Activated B cell treated with CpG ODN at 0.5 μM for 24 hours (primary cell): ENCODE data around the gene GRIA4. TPM values are rescaled to one million over a fixed set of nuclear protein-coding genes. Genes with fewer than 3 reads are reported as not detected.

Experiments used
- ATAC-seq: fragments of 200-7000 bp; cut with Tn5 transposase; one replicate; pipeline ENCODE4 v1.10.0; 2021; ENCODE audit warnings: low read depth, mild to moderate bottlenecking, moderate library complexity
- CTCF ChIA-PET: fragments of 350-600 bp; sonication (Branson Sonifier 250); formaldehyde crosslinking; loops from one replicate; lab custom pipeline; 2021; ENCODE audit warnings: antibody characterized with exemption; lab: Charles Lee
- POLR2A ChIA-PET: fragments of 350-600 bp; sonication (Branson Sonifier 250); formaldehyde crosslinking; loops from one replicate; lab custom pipeline; 2021; ENCODE audit warnings: antibody characterized with exemption; lab: Charles Lee
- DNase-seq: peaks from one replicate; pipeline ENCODE4 v3.0.0; 2022
- H3K27ac Mint-ChIP-seq: one replicate; pipeline ENCODE4 v1.8.0; 2020; ENCODE audit warnings: mixed read lengths
- H3K27me3 Mint-ChIP-seq: one replicate; pipeline ENCODE4 v1.8.0; 2021; ENCODE audit warnings: mixed read lengths
- H3K36me3 Mint-ChIP-seq: one replicate; pipeline ENCODE4 v1.8.0; 2021; ENCODE audit warnings: low read depth, mixed read lengths
- H3K4me1 Mint-ChIP-seq: one replicate; pipeline ENCODE4 v1.8.0; 2021; ENCODE audit warnings: mixed read lengths
- H3K4me3 Mint-ChIP-seq: one replicate; pipeline ENCODE4 v1.8.0; 2020; ENCODE audit warnings: mild to moderate bottlenecking, mixed read lengths
- H3K9me3 Mint-ChIP-seq: one replicate; pipeline ENCODE4 v1.8.0; 2020; ENCODE audit warnings: mixed read lengths
- CTCF ChIP-seq: fragments of 200-600 bp; IDR thresholded peaks from one replicate; pipeline ENCODE4 v1.8.0; 2022; ENCODE audit warnings: antibody characterized with exemption, mild to moderate bottlenecking
- intact Hi-C: fragments of 100-400 bp; cut with micrococcal nuclease; formaldehyde crosslinking; loops from one replicate; pipeline ENCODE4 v1.15.1; 2024
- total RNA-seq: library from RNA; stranded (reverse); gene quantifications from 2 replicates; pipeline ENCODE4 v1.2.3, GENCODE V29; 2022

Gene GRIA4
- total RNA-seq, 1 donor from 2014 or later: not detected

DNA sequence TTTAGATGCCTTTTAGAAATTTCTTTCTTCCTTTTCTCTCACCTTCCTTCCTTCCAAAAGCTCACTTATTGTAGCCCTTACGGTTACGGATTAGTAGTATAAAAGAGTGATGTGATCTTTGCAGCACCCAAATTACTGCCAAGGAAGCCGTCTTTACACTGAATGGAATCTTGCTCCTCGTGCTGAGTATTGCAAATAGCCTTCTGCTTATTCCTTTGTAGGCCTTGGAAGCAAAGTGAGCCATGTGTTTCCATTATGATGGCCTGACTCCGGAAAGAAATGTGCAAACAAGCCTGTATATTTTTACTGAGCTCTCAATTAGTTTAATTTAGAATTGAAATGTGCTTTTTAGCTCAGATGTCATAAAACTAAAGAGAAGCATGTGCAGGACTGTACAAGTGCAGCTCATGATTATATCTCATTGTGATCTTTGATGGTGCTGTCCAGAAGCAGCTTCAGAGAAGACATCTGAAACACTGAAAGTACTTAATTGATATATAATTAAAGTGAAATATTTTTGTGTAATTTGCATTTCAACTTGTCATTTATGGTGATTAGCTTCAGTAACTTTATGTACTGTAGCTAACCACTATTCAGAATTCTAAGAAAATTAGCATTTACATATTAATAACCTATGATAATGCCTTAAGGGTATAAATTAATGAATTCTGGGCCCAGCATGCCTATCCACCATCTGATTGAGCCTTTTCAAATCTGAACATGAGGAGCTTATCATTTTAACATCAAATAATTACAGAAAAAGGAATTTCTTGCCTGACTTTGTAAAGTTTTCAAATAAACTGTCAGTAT, 129.3 kb downstream of the GRIA4 start:
- ChIA-PET POLR2A (no interaction called here), CTCF (no interaction called here)
- Mint-ChIP-seq H3K9me3 (no peaks in the 10 kb centered on the region), H3K27me3 (no peaks in the 10 kb centered on the region), H3K4me1 (no peaks in the 10 kb centered on the region), H3K36me3 (no peaks in the 10 kb centered on the region), H3K4me3 (no peak overlapping the region), H3K27ac (no peak overlapping the region)
- no peak for ATAC-seq
- no peak for DNase-seq
- intact Hi-C loops: no loop called here
- TF ChIP-seq CTCF: no peak

GRCh38 chr11:105740164-105740903, 130.5 kb downstream of the GRIA4 start:
- no peaks in the 10 kb centered on the region for H3K4me1 Mint-ChIP-seq
- ATAC-seq (no peak), DNase-seq (no peak)
- ChIA-PET CTCF (no interaction called here), POLR2A (no interaction called here)
- no peak overlapping the region for H3K27ac Mint-ChIP-seq
- no peaks in the 10 kb centered on the region for H3K36me3 Mint-ChIP-seq
- intact Hi-C loops: no loop called here
- H3K27me3 Mint-ChIP-seq: no peaks in the 10 kb centered on the region
- H3K9me3 Mint-ChIP-seq: no peaks in the 10 kb centered on the region
- no peak overlapping the region for H3K4me3 Mint-ChIP-seq
- no peak for TF ChIP-seq CTCF

DNA sequence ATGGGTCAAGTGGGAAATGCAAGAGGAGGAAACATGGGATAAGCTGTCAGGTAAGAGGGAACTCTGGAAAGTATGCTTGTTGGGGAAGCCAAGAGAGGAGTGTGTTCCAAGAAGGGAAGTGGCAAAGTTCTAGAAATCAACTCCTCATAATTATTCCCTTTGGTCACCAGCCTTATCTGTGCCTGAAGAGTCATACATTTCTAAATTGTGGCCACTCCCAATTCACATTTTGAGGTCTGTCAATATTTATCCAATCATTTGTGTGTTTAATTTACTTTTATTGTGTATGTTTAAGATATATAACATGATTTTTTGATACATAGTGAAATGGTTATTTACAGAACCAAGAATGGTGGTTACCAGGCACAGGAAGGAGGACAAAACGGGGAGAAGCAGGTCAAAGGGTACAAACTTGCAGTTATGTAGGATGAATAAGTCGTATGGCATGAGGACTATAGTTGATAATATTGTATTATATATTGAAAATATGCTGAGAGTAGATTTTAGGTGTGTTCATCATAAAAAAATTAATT, 131.7 kb downstream of the GRIA4 start:
- no peaks in the 10 kb centered on the region for H3K4me1 Mint-ChIP-seq
- DNase-seq (no peak), ATAC-seq (no peak)
- H3K4me3 Mint-ChIP-seq: no peak overlapping the region
- H3K27ac Mint-ChIP-seq: no peak overlapping the region
- ChIA-PET POLR2A (no interaction called here), CTCF (no interaction called here)
- H3K27me3 Mint-ChIP-seq: no peaks in the 10 kb centered on the region
- no peaks in the 10 kb centered on the region for H3K36me3 Mint-ChIP-seq
- intact Hi-C loops: no loop called here
- no peaks in the 10 kb centered on the region for H3K9me3 Mint-ChIP-seq
- no peak for TF ChIP-seq CTCF

DNA sequence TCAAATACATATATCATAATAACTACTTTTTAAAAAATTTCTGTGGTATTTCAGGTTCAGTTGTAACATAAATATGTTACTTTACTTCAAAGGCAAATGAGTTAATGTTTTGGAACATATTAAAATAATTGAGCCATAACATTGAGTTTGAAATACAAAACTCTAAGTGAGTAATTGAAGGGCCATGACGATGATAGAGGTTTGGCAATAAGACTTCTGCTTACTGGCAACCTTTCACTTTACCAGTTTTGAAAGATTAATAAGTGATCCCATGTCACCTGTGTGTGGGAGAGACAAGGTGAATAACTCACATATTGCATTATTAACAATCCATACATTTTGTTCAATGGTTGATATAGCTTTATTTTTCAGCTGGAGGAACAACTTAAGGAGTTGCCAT, 144.4 kb downstream of the GRIA4 start:
- no peak overlapping the region for H3K4me3 Mint-ChIP-seq
- no peak overlapping the region for H3K27ac Mint-ChIP-seq
- intact Hi-C loops: no loop called here
- ChIA-PET CTCF (no interaction called here), POLR2A (no interaction called here)
- ATAC-seq (no peak), DNase-seq (no peak)
- no peaks in the 10 kb centered on the region for H3K4me1 Mint-ChIP-seq
- H3K36me3 Mint-ChIP-seq: no peaks in the 10 kb centered on the region
- H3K27me3 Mint-ChIP-seq: no peaks in the 10 kb centered on the region
- TF ChIP-seq CTCF: no peak
- no peaks in the 10 kb centered on the region for H3K9me3 Mint-ChIP-seq

DNA sequence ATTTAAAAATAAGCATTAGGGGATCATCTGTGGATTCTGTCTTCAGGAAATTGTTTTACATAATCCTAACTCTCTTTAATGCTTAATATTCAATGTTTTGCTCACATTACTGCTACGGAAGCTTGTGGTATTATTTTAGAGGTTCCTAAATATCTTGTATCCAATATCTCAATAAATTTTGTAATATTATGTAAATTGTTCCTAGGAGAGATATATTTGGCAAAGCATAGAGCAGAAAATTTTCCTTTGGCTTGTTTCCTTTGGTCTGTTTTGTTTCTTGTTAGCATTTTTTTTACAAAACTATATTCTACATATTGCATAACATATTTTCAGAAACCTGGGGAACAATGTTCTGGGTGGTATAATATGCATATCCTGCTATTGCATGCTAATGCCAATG, 144.8 kb downstream of the GRIA4 start:
- intact Hi-C loops: no loop called here
- CTCF ChIA-PET: no interaction called here

More for the DNA sequence above, 144.8 kb downstream of the GRIA4 start:
- DNase-seq: no peak
- Mint-ChIP-seq H3K27ac (no peak overlapping the region), H3K4me3 (no peak overlapping the region), H3K36me3 (no peaks in the 10 kb centered on the region), H3K9me3 (no peaks in the 10 kb centered on the region), H3K4me1 (no peaks in the 10 kb centered on the region), H3K27me3 (no peaks in the 10 kb centered on the region)
- TF ChIP-seq CTCF: no peak
- POLR2A ChIA-PET: no interaction called here
- no peak for ATAC-seq
